HG02840 (cell line): ENCODE results near the gene RBMS2.

Experiments used
- ATAC-seq: cut with Tn5 transposase; IDR thresholded peaks from one replicate; pipeline ENCODE4 v1.9.1; 2021; ENCODE audit warnings: mild to moderate bottlenecking, moderate library complexity, moderate number of reproducible peaks; ENCODE audit not compliant: unreplicated experiment, low FRiP score

Gene RBMS2

DNA sequence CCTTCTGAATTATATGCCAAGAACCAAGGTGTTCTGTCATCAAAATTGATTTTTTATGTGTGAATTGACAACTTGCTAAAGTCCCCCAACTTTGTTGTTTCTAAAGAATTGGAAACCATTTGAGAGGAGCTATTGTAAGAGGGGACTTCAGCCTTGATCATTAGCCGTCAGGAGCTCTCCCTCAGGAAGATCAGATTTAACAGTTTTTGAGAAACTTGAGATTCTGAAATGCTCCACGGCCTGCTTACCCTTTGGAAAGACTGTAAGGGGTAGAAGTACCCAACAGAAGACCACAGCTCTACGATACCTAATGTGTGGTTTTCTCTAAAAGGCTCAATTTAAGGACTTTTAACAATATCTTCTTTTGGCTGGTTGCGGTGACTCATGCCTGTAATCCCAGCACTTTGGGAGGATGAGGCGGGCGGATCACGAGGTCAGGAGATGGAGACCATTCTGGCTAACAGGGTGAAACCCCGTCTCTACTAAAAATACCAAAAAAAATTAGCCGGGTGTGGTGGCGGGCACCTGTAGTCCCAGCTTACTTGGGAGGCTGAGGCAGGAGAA lies 57.4 kb downstream of the RBMS2 start:
- no peak for ATAC-seq

- no peak for ATAC-seq
Observed at GRCh38 chr12:56581418-56582145, 60.0 kb downstream of the RBMS2 start.

DNA sequence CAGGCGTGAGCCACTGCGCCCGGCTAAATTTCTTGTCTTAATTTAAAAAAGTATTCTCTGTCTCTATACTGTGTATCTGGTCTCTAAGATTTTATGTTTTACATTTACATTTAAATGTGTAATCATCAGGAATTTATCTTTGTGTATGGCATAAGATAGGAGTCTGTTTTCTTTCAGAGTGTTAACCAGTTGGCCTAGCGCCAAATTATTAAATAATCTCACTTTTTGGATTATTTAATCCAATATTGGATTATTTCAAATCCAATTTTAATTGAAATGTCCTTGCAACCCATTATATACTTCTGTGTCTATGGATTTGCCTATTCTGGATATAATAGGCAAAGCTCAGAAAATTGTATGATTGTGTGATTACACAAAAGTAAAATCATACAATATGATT lies 63.5 kb downstream of the RBMS2 start:
- ATAC-seq = no peak

GRCh38 chr12:56589783-56590182 lies 68.2 kb downstream of the RBMS2 start:
- ATAC-seq = no peak

GRCh38 chr12:56590237-56590830 lies 68.7 kb downstream of the RBMS2 start:
- no peak for ATAC-seq

DNA sequence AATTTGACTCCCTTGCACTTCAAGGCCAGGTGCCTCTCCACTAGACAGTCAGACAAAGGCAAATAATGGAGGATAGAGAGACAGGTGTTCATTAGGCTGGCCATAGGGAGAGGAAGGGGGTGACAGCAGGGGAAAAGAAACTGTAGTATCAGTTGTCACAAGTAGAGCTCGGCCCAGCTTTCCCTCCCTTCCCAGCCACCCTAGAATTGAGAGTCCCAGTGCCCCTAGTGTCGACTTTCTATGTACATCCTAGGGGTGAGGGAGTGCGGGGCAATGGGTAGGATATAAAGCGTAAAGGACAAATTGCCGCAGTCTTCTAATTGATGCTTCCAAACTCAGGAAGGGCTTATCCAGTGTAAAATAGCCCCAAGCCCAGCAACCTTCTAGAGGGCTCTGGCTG lies 69.5 kb downstream of the RBMS2 start:
- ATAC-seq = no peak

GRCh38 chr12:56591961-56592360 lies 70.3 kb downstream of the RBMS2 start:
- no peak for ATAC-seq

GRCh38 chr12:56593909-56594621 lies 72.4 kb downstream of the RBMS2 start:
- no peak for ATAC-seq

DNA sequence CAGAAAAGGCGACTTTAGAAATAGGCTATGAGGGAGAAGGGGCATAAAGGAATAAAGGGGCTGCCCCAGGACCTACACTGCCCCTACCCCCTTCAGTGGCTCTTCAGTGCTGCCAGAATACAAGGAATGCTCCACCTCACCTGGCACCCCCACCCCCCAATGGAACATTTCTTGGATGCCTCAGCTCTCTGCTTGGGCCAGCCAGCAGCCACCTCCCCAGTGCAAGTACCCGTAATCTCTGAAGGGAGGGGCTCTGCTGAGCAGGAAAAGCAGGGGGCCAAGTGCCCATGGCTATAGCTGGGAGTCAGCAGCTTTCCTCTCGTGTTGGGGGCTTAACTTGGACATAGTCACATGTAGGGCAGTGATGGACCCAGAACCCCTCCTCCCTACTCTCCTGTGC lies 75.2 kb downstream of the RBMS2 start:
- ATAC-seq = no peak

DNA sequence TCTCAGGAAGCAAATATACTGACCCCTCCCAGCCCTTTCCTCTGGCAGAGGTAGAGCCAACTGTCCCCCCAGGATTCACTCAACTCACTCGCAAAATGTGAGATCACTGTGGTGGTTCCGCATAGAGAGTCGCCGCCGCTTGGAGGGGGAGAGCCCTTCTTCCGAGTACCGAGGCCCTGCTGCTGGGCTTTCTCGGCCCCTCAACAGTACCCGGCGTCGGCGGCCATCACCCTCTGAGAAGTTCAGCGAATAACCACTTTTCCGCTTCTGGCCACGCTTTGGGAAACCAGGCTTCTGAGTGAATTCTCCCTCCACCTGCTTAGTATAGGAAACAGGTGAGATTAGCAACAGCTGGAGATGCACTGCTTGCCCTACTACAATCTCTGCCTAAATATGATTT lies 77.4 kb downstream of the RBMS2 start:
- ATAC-seq = no peak

DNA sequence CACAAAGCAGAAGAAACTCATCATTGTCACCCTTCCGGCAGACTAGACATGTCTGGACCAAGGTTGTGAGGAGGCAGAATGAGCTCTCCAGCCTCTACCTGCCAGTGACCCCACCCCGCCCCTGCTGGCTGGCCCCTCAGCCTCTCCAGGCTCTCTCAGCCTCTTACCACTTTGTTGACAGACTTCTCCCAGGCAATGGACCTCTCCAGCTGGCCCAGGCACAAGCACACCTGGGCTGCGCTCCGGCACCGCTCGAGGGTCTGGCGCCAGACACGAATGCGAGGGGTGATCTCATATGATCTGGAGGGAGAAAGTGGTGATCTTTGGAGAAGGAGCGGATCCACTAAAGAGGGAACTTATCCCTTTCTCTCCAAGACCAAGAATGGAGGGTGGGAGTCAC lies 78.2 kb downstream of the RBMS2 start:
- no peak for ATAC-seq

GRCh38 chr12:56600753-56601152 lies 79.1 kb downstream of the RBMS2 start:
- no peak for ATAC-seq

DNA sequence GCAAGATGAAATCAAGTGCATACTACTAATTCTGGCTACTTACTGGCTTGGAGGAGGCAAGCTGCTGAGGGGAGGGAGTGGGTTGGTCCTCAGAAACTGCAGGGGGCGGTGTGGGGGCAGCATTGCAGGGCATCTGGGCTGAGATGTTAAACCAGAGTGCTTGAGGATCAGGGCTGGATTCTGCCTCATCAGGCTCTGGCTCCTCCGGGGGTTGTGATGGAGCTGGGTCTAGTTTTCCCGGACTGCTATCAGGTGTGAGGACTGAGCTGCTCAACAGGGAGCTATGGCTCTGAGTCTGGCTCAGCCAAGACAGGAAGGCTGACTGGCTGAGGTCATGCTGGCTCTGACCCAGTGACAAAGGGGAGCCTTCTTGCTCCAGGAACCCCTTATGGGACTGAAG lies 79.9 kb downstream of the RBMS2 start:
- no peak for ATAC-seq

DNA sequence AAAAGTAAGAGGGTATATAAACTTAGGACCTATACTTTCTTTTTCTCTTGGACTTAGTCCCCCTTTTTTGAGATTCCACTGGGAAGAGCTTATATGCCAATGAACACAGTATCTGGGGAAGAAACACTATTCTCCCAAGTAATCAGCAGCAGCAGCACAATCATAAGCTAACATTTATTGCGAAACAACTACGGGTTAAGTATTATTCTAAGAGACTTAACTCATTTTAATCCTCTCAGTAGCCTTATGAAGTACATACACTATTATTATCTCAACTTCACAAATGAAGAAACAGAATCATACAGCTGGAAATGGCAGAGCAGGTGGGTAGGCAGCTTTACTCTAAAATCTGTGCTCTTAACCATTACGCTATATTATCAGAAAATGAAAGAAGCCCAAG lies 80.6 kb downstream of the RBMS2 start:
- ATAC-seq = no peak

GRCh38 chr12:56604355-56604754 lies 82.7 kb downstream of the RBMS2 start:
- no peak for ATAC-seq

GRCh38 chr12:56614627-56615026 lies 93.0 kb downstream of the RBMS2 start:
- ATAC-seq = no peak

- no peak for ATAC-seq
Observed at GRCh38 chr12:56616244-56616643, 94.6 kb downstream of the RBMS2 start.

GRCh38 chr12:56616925-56617324 lies 95.3 kb downstream of the RBMS2 start:
- ATAC-seq = no peak

GRCh38 chr12:56622535-56622934 lies 100.9 kb downstream of the RBMS2 start:
- ATAC-seq = no peak

DNA sequence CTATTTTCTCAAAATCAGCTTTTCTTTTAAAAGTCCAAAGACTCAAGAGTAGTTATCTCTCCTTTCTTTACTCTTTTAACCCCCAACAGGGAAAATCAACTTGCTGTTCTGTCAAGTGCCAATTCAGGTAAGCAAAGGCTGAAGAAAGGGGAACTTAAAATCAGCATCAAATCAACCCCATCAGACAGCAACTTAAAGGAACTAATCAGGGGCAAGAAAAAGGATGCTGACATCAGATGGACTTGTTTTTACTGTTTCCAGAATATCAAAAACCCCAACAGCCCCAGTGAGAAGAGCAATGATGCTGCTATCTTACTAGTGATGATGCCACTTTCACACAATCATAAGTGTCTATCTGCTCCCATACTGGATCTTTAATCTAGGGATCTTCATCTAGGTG lies 105.1 kb downstream of the RBMS2 start:
- no peak for ATAC-seq

DNA sequence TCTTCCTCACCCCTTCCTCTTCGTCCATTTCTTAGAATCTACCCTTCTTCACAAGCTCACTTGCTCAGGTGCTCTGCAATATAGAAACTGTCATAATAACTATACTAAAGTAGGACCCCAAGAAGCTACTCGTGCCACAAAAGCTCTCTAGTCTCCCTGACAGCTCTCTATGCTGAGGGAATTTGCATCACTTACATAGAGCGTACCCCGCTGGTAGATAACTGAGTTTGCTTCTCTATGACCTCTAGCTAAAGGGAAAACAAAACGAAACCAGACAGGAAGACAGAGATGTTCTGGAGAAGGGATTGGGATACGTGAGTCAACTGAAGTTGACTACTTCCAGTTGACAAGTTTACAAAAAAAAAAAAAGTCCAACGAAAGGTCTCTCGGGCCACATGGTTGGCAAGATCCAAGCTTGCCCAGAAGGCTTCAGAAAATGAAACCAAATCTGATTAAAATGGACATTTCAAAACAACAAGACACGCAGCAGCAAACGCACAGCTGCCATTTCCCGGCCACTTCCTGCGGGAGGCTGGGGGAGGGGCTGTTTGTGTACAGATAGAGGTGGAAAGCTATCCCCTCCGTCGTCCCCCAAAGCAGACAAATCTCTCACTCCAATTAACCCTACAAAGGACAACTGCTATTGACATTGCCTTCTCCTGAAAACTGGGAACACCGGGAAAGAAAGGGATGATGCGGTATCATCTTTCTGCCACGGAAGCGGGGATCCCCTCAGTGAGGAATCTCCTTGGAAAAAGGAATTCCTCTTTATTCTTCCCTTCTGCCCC lies 107.2 kb downstream of the RBMS2 start:
- no peak for ATAC-seq
